ENCODE results near the gene GSK3A. TPM values are rescaled to one million over a fixed set of nuclear protein-coding genes. Genes with fewer than 3 reads are reported as not detected.
A peak's percentile ranks its signal among the peaks of the same experiment; 100 is the strongest.

The GSK3A gene
- total RNA-seq, 1 donor from 2014 or later, result 40.0 TPM

- peak; percentile 44 for DNase-seq
- intact Hi-C loops (cut with micrococcal nuclease), result no loop called here
- ATAC-seq, result no peak
Observed at GRCh38 chr19:42281827-42282762, 39.7 kb upstream of the GSK3A start.

- ATAC-seq, result peak; percentile 1
- peak; percentile 72 for DNase-seq
- intact Hi-C loops (cut with micrococcal nuclease), result no loop called here
Observed at GRCh38 chr19:42281146-42281826, 38.9 kb upstream of the GSK3A start.

GRCh38 chr19:42280815-42281145 is 38.4 kb upstream of the GSK3A start:
- intact Hi-C loops (cut with micrococcal nuclease), result no loop called here
- DNase-seq, result peak; percentile 71

GRCh38 chr19:42279902-42280814 is 37.8 kb upstream of the GSK3A start:
- intact Hi-C loops (cut with micrococcal nuclease), result no loop called here
- DNase-seq (peak; percentile 95), ATAC-seq (peak; percentile 70)

More at GRCh38 chr19:42280815-42281145, 38.4 kb upstream of the GSK3A start:
- peak; percentile 32 for ATAC-seq

- no peak for ATAC-seq
- DNase-seq, result no peak
- intact Hi-C loops (cut with micrococcal nuclease), result no loop called here
Observed at GRCh38 chr19:42279155-42279901, 36.9 kb upstream of the GSK3A start.

GRCh38 chr19:42278452-42279154 is 36.2 kb upstream of the GSK3A start:
- DNase-seq (no peak), ATAC-seq (no peak)
- intact Hi-C loops (cut with micrococcal nuclease), result no loop called here

- peak; percentile 47 for DNase-seq
- intact Hi-C loops (cut with micrococcal nuclease), result no loop called here
- ATAC-seq, result no peak
Observed at GRCh38 chr19:42277821-42278451, 35.5 kb upstream of the GSK3A start.

GRCh38 chr19:42276821-42277220 is 34.4 kb upstream of the GSK3A start:
- ATAC-seq (no peak), DNase-seq (no peak)
- intact Hi-C loops (cut with micrococcal nuclease), result no loop called here

- ATAC-seq (no peak), DNase-seq (no peak)
- intact Hi-C loops (cut with micrococcal nuclease), result no loop called here
Observed at GRCh38 chr19:42276284-42276683, 33.9 kb upstream of the GSK3A start.

- no peak for ATAC-seq
- DNase-seq, result no peak
- intact Hi-C loops (cut with micrococcal nuclease), result no loop called here
Observed at GRCh38 chr19:42275517-42275916, 33.1 kb upstream of the GSK3A start.

GRCh38 chr19:42275103-42275502 is 32.7 kb upstream of the GSK3A start:
- ATAC-seq (no peak), DNase-seq (no peak)
- intact Hi-C loops (cut with micrococcal nuclease), result no loop called here

- ATAC-seq (no peak), DNase-seq (no peak)
- intact Hi-C loops (cut with micrococcal nuclease), result no loop called here
Observed at GRCh38 chr19:42274065-42274682, 31.8 kb upstream of the GSK3A start.

- DNase-seq (no peak), ATAC-seq (no peak)
- intact Hi-C loops (cut with micrococcal nuclease), result no loop called here
Observed at GRCh38 chr19:42273407-42274064, 31.1 kb upstream of the GSK3A start.

- ATAC-seq (no peak), DNase-seq (no peak)
- intact Hi-C loops (cut with micrococcal nuclease), result no loop called here
Observed at GRCh38 chr19:42272989-42273406, 30.6 kb upstream of the GSK3A start.

- DNase-seq, result no peak
- intact Hi-C loops (cut with micrococcal nuclease), result no loop called here
- ATAC-seq, result no peak
Observed at GRCh38 chr19:42272535-42272897, 30.1 kb upstream of the GSK3A start.

- ATAC-seq, result no peak
- DNase-seq, result peak; percentile 28
- intact Hi-C loops (cut with micrococcal nuclease), result no loop called here
Observed at GRCh38 chr19:42271861-42272534, 29.6 kb upstream of the GSK3A start.

Measured in left ventricle myocardium superior (tissue), 1 donor.